H9 (cell line): ENCODE results near the gene FH. TPM values are rescaled to one million over a fixed set of nuclear protein-coding genes. Genes with fewer than 3 reads are reported as not detected.

Source experiments
- DNase-seq: peaks from one replicate; pipeline ENCODE4 v3.0.0-alpha.2; 2017
- H2AFZ ChIP-seq: one replicate; pipeline ENCODE4 v1.6.1; 2013; ENCODE audit warnings: mild to moderate bottlenecking, low read length, control low read depth, moderate library complexity
- H2AK5ac ChIP-seq: 2 replicates; pipeline ENCODE4 v1.6.1; 2013; ENCODE audit warnings: low read length, control low read depth, mixed read lengths; ENCODE audit not compliant: insufficient read length
- H2BK120ac ChIP-seq: one replicate; pipeline ENCODE4 v1.6.1; 2013; ENCODE audit warnings: low read depth, mild to moderate bottlenecking, low read length, control low read depth, inconsistent platforms; ENCODE audit not compliant: poor library complexity, severe bottlenecking
- H2BK12ac ChIP-seq: 2 replicates; pipeline ENCODE4 v1.6.1; 2013; ENCODE audit warnings: low read length, control low read depth, mixed read lengths, low read depth; ENCODE audit not compliant: insufficient read length
- H2BK15ac ChIP-seq: 2 replicates; pipeline ENCODE4 v1.6.1; 2013; ENCODE audit warnings: low read depth, low read length, control low read depth
- H2BK20ac ChIP-seq: one replicate; pipeline ENCODE4 v1.6.1; 2013; ENCODE audit warnings: low read depth, mild to moderate bottlenecking, low read length, control low read depth, inconsistent platforms; ENCODE audit not compliant: poor library complexity, severe bottlenecking
- H2BK5ac ChIP-seq: 2 replicates; pipeline ENCODE4 v1.6.1; 2013; ENCODE audit warnings: low read length, control low read depth, mixed read lengths; ENCODE audit not compliant: insufficient read length
- H3K14ac ChIP-seq: 2 replicates; pipeline ENCODE4 v1.6.1; 2013; ENCODE audit warnings: low read length, control low read depth; ENCODE audit not compliant: insufficient read depth
- H3K18ac ChIP-seq: 2 replicates; pipeline ENCODE4 v1.6.1; 2013; ENCODE audit warnings: low read depth, mild to moderate bottlenecking, mixed read lengths, low read length, control low read depth; ENCODE audit not compliant: insufficient read length
- H3K23ac ChIP-seq: 2 replicates; pipeline ENCODE4 v1.6.1; 2013; ENCODE audit warnings: low read length, control low read depth, mixed read lengths, low read depth; ENCODE audit not compliant: insufficient read length
- H3K23me2 ChIP-seq: 2 replicates; pipeline ENCODE4 v1.6.1; 2013; ENCODE audit warnings: low read depth, mild to moderate bottlenecking, mixed read lengths, low read length, control low read depth; ENCODE audit not compliant: insufficient read length, poor library complexity, severe bottlenecking
- H3K27ac ChIP-seq: 2 replicates; pipeline ENCODE4 v1.5.1; 2013; ENCODE audit warnings: low read length, control low read depth, mixed read lengths, low read depth; ENCODE audit not compliant: insufficient read length
- H3K27me3 ChIP-seq: 2 replicates; pipeline ENCODE4 v1.6.1; 2013; ENCODE audit warnings: low read length, control low read depth, inconsistent platforms; ENCODE audit not compliant: insufficient read depth
- H3K4ac ChIP-seq: 2 replicates; pipeline ENCODE4 v1.6.1; 2013; ENCODE audit warnings: low read depth, mild to moderate bottlenecking, control low read depth, inconsistent platforms, low read length, moderate library complexity
- H3K4me1 ChIP-seq: 2 replicates; pipeline ENCODE4 v1.6.1; 2013; ENCODE audit warnings: low read length, control low read depth, inconsistent platforms; ENCODE audit not compliant: insufficient read depth
- H3K4me2 ChIP-seq: 2 replicates; pipeline ENCODE4 v1.6.1; 2013; ENCODE audit warnings: low read length, control low read depth, mixed read lengths; ENCODE audit not compliant: insufficient read length, insufficient read depth
- H3K56ac ChIP-seq: 2 replicates; pipeline ENCODE4 v1.6.1; 2013; ENCODE audit warnings: low read depth, mild to moderate bottlenecking, mixed read lengths, low read length, control low read depth; ENCODE audit not compliant: insufficient read length
- H3K79me1 ChIP-seq: 2 replicates; pipeline ENCODE4 v1.6.1; 2013; ENCODE audit warnings: low read depth, mild to moderate bottlenecking, moderate library complexity, low read length, control low read depth, inconsistent platforms; ENCODE audit not compliant: insufficient read depth, poor library complexity, severe bottlenecking
- H3K79me2 ChIP-seq: 2 replicates; pipeline ENCODE4 v1.6.1; 2013; ENCODE audit warnings: low read length, control low read depth, inconsistent platforms; ENCODE audit not compliant: insufficient read depth
- H3K9ac ChIP-seq: 2 replicates; pipeline ENCODE4 v1.6.1; 2013; ENCODE audit warnings: low read length, control low read depth, mixed read lengths; ENCODE audit not compliant: insufficient read length; ENCODE audit errors: extremely low read depth
- H3K9me3 ChIP-seq: one replicate; pipeline ENCODE4 v1.6.1; 2013; ENCODE audit warnings: low read depth, low read length, inconsistent platforms; ENCODE audit not compliant: control insufficient read depth
- H3T11ph ChIP-seq: one replicate; pipeline ENCODE4 v1.6.1; 2013; ENCODE audit warnings: mild to moderate bottlenecking, low read length, control low read depth, inconsistent platforms
- H4K20me1 ChIP-seq: one replicate; pipeline ENCODE4 v1.6.1; 2013; ENCODE audit not compliant: control insufficient read depth, insufficient read length, insufficient read depth
- H4K5ac ChIP-seq: 2 replicates; pipeline ENCODE4 v1.6.1; 2013; ENCODE audit warnings: low read depth, mild to moderate bottlenecking, mixed read lengths, low read length, control low read depth; ENCODE audit not compliant: insufficient read length
- H4K8ac ChIP-seq: replicated peaks from 2 replicates; pipeline ENCODE4 v1.6.1; 2013; ENCODE audit warnings: low read length, control low read depth, mixed read lengths, low read depth; ENCODE audit not compliant: insufficient read length
- H4K91ac ChIP-seq: 2 replicates; pipeline ENCODE4 v1.6.1; 2013; ENCODE audit warnings: low read depth, mild to moderate bottlenecking, moderate library complexity, mixed read lengths, low read length, control low read depth; ENCODE audit not compliant: insufficient read length
- H3K27ac Mint-ChIP-seq, 3 experiments: 2 replicates in 2 of 3; 3 replicates in 1 of 3; pipeline ENCODE4 v1.8.0; 2020 to 2021; ENCODE audit warnings: mixed read lengths in 3 of 3, mild to moderate bottlenecking in 1 of 3, moderate library complexity in 1 of 3
- H3K27me3 Mint-ChIP-seq: 2 replicates; pipeline ENCODE4 v1.8.0; 2021; ENCODE audit warnings: low read depth, mild to moderate bottlenecking, moderate library complexity, mixed read lengths
- H3K36me3 Mint-ChIP-seq, 3 experiments: 2 replicates in 2 of 3; 3 replicates in 1 of 3; pipeline ENCODE4 v1.8.0; 2020 to 2021; ENCODE audit warnings: low read depth in 3 of 3, mixed read lengths in 3 of 3; ENCODE audit not compliant: insufficient read depth in 1 of 3
- H3K4me1 Mint-ChIP-seq, 2 experiments: 2 replicates each; pipeline ENCODE4 v1.8.0; 2020; ENCODE audit warnings: mixed read lengths in 2 of 2
- H3K4me3 Mint-ChIP-seq, 2 experiments: 2 replicates in 1 of 2; 3 replicates in 1 of 2; pipeline ENCODE4 v1.8.0; 2020 to 2021; ENCODE audit warnings: mild to moderate bottlenecking in 2 of 2, mixed read lengths in 2 of 2, moderate library complexity in 1 of 2
- H3K9me3 Mint-ChIP-seq, 2 experiments: 2 replicates in 1 of 2; 3 replicates in 1 of 2; pipeline ENCODE4 v1.8.0; 2020; ENCODE audit warnings: mild to moderate bottlenecking in 2 of 2, mixed read lengths in 2 of 2, moderate library complexity in 1 of 2
- WGBS: extraction: QIAGEN DNeasy Blood & Tissue Kit; methylation state at CpG from one replicate; pipeline ENCODE4 v1.1.7; 2013; ENCODE audit warnings: missing lambda C conversion rate, low lambda C conversion rate, mixed read lengths; ENCODE audit not compliant: insufficient read length; ENCODE audit errors: extremely low coverage; 5-methylcytosine and 5-hydroxymethylcytosine counted together
- total RNA-seq: library from RNA; stranded (reverse); gene quantifications from 2 replicates; pipeline ENCODE4 v1.2.1, GENCODE V29; 2021
- TF ChIP-seq, protein P1 (sequence below): fragments of 200-600 bp; sonication (generic); conservative IDR thresholded peaks from 3 replicates; pipeline ENCODE4 v1.8.0; 2021; ENCODE audit warnings: antibody characterized with exemption, mild to moderate bottlenecking

The FH gene
- total RNA-seq, 1 experiment from 2014 or later, result 83.9 TPM

DNA sequence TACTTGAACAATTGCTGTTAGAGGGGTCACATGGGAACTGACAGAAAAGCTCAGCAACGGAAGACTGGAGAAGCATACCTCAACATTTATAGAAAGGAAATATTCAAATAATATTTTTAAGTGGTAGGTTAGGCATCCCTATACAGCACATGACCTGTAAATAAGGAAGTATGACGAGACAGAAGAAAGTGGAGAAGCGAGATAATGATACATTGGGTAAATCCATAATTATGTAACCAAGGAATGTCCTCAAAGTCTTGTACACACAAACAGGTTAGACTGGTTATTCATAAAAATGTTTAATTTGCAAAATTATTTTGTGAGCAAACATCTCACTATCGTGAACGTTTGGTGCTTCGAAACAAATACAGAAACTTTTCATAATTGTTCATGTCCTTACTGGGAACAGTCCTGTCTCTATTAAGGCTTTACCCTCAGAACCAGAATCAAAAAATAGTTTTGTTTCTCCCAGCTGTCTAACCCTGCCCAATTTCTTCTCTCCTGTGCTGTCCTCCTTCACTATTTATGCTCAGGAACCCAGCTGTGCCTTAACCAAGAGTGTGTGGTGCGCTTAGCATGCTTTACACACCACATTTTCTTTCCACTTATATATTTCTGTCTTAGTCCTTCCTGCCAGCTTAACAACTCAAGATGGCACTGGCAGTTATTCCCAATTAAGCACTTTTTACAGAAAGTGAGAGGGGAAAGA lies 22.8 kb upstream of the FH start:
- Histone ChIP-seq H3K23ac (no peak overlapping the region), H4K5ac (no peak overlapping the region), H3K79me2 (no peaks in the 10 kb centered on the region), H3K4me1 (no peaks in the 10 kb centered on the region), H2AFZ (no peak overlapping the region), H2BK12ac (no peak overlapping the region), H3K14ac (no peak overlapping the region), H2BK15ac (no peak overlapping the region), H3K4me2 (no peak overlapping the region), H4K91ac (no peak overlapping the region), H2BK5ac (no peak overlapping the region), H3K18ac (no peak overlapping the region), H2BK120ac (no peak overlapping the region), H3K9ac (no peak overlapping the region), H4K20me1 (no peaks in the 10 kb centered on the region), H3K4ac (no peak overlapping the region), H3K9me3 (no peaks in the 10 kb centered on the region), H2BK20ac (no peak overlapping the region), H4K8ac (no peak overlapping the region), H3K27ac (no peak overlapping the region), H2AK5ac (no peak overlapping the region), H3K27me3 (no peaks in the 10 kb centered on the region), H3K23me2 (no peaks in the 10 kb centered on the region), H3K56ac (no peak overlapping the region), H3T11ph (no peak overlapping the region), H3K79me1 (no peaks in the 10 kb centered on the region)
- TF ChIP-seq, protein P1, sequence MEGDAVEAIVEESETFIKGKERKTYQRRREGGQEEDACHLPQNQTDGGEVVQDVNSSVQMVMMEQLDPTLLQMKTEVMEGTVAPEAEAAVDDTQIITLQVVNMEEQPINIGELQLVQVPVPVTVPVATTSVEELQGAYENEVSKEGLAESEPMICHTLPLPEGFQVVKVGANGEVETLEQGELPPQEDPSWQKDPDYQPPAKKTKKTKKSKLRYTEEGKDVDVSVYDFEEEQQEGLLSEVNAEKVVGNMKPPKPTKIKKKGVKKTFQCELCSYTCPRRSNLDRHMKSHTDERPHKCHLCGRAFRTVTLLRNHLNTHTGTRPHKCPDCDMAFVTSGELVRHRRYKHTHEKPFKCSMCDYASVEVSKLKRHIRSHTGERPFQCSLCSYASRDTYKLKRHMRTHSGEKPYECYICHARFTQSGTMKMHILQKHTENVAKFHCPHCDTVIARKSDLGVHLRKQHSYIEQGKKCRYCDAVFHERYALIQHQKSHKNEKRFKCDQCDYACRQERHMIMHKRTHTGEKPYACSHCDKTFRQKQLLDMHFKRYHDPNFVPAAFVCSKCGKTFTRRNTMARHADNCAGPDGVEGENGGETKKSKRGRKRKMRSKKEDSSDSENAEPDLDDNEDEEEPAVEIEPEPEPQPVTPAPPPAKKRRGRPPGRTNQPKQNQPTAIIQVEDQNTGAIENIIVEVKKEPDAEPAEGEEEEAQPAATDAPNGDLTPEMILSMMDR, result no peak
- DNase-seq, result no peak
- WGBS, result no CpG with 5 or more reads among the region's 7 CpGs
- no peak overlapping the region for H3K27ac Mint-ChIP-seq
- no peaks in the 10 kb centered on the region for H3K4me1 Mint-ChIP-seq
- peaks cover 4% of the 10 kb centered on the region; the same call in 1 of the 2 replicates for H3K27me3 Mint-ChIP-seq
- no peak overlapping the region for H3K4me3 Mint-ChIP-seq
- no peaks in the 10 kb centered on the region for H3K36me3 Mint-ChIP-seq
- no peaks in the 10 kb centered on the region; a peak in 2 of 5 replicates for H3K9me3 Mint-ChIP-seq
